Fibroblast of skin of back (primary cell): ENCODE data around the gene ZNF280B.
"Not testable (repeated sequence)": the region's sequence is repeated elsewhere in the genome, so short reads cannot be mapped to it uniquely, and the experiment has no call there.

Source experiments
- DNase-seq: peaks from one replicate; pipeline ENCODE4 v3.0.0-alpha.2; 2013

Gene ZNF280B

GRCh38 chr22:22462813-22463567 lies 45.6 kb downstream of the ZNF280B start:
- DNase-seq: no peak

DNA sequence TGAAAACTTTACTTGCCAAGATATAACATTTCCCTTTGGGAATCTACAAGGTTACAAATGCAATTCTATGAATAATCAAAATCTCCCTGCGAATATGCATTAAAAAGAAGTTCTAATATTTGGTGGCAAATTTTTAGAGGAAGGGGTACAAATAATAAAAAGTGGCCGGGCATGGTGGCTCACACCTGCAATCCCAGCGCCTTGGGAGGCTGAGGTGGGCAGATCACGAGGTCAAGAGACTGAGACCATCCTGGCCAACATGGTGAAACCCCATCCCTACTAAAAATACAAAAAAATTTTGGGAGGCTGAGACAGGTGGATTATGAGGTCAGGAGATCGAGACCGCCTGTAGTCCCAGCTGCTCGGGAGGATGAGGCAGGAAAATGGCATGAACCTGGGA lies 47.0 kb downstream of the ZNF280B start:
- DNase-seq: no peak

- no peak for DNase-seq
Observed at GRCh38 chr22:22461111-22461510, 47.4 kb downstream of the ZNF280B start.

DNA sequence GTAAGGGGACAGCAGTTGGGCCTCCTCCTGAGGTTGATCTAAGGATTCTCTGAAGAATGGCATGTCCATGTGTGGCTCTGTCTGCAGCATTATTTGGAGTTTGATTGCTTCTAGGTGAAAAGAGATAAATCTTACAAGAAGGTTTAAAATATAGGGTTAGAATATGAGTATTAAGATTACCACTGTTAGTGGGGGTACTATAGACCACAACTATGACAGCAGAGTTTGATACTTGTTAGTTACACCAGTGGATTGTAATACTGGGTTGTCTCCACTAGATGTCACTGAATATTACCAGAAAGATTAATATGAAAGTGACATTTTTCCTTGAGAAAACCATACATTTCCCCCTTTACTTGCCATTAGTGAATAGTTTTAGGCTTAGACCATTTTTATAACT lies 47.9 kb downstream of the ZNF280B start:
- DNase-seq: no peak

- DNase-seq: no peak
Observed at GRCh38 chr22:22460060-22460459, 48.5 kb downstream of the ZNF280B start.

DNA sequence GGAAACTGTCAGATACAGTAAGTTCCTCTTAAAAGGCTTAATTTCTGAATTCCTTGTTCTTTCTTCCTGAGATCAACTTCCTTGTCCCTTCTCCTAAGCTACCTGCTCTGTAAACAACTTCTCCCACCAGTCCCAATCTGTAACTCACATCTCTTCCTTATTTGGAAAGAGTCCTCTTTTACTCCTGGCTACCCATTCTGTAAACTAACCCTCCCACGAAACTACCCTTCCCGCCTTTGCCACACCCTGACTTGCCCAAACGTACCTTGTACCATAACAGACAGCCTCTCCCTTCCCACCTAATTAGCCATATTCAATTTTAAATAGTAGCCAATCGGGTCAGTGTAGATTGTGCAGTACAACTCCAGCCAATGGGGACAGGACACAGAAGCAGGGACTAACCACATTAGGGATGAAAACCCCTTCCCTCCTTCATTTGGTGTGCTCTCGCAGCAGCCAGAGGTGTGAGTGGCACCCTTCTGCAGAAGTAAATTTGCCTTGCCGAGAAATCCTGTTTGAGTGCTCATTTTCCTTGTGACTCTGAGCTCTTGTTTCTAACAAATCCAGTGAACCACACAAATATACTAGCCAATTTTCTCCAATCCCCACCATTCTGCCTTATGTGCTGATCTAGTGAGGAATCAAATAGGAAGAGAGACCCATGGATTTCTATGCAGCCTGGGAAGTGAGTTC lies 49.5 kb downstream of the ZNF280B start:
- DNase-seq: no peak

DNA sequence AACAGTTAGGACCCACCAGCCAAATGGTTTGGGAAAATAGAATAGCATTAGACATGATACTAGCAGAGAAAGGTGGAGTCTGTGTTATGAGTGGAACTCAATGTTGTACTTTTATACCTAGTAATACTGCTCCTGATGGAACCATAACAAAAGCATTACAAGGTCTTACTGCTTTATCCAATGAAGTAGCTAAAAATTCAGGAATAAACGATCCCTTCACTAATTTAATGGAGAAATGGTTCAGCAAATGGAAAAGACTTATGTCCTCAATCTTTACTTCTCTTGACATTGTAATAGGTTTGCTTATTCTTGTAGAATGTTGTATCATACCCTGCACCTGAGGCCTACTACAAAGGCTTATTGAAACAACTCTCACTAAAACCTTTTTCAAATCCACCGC lies 50.2 kb downstream of the ZNF280B start:
- no peak for DNase-seq

DNA sequence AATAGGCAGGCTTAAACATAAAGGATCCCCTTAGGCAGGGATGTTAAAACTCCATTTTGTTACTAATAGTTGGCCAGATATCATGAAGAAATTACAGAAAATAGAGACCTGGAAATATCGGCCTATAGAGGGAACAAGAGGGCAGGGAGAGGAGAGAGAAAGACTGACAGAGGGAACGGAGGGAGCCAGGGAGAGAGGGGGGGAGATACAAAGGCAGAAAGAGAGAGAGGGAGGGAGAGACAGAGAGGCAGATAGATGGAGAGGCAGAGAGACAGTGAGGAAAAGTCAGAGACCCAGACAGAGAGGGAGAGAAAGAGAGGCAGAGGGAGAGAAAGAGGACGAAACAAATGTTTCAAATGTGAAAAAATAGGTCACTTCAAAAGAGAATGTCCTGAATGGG lies 53.5 kb downstream of the ZNF280B start:
- DNase-seq: no peak

DNA sequence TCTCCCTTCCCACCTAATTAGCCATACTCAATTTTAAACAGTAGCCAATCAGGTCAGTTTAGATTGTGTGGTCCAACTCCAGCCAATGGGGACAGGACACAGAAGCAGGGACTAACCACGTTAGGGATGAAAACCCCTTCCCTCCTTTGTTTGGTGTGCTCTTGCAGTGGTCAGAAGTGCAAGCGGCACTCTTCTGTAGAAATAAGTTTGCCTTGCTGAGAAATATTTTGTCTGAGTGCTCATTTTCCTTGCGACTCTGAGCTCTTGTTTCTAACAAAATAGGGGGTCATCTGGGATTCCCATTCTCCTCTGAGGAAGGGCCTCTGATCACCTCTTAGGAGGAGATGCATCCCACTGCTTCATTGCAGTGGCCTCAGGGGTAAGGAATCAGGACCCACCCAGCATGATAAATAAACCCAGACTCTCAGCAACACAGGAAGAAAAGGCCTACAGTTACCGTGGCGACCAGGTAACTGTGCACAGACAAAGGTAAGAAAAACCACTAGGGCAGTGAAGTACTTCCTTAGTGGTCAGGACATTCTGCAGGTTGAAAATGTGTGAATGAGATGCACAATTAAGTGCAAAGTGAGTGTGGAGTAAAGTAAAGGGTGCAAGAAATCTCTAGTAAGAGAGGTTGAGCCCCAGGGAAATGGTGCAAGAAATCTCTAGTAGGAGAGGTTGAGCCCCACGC lies 55.4 kb downstream of the ZNF280B start:
- no peak for DNase-seq

- no peak for DNase-seq
Observed at GRCh38 chr22:22452211-22452610, 56.3 kb downstream of the ZNF280B start.

DNA sequence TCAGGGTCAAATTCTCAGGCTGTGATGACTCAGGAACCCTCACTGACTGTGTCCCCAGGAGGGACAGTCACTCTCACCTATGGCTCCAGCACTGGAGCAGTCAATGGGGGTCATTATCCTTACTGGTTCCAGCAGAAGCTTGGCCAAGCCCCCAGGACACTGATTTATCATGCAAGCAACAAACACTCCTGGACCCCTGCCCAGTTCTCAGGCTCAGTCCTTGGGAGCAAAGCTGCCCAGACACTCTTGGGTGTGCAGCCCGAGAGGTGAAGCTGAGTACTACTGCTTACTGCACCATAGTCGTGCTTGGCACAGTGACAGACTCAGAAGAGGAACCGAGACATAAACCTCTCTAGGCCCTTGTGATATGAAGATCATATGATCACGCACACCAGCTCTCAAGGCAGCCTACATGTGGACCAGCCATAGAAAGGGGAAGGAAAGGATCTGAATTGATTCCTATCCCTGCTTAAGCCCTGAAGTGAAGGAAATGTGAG lies 58.2 kb downstream of the ZNF280B start:
- no peak for DNase-seq

DNA sequence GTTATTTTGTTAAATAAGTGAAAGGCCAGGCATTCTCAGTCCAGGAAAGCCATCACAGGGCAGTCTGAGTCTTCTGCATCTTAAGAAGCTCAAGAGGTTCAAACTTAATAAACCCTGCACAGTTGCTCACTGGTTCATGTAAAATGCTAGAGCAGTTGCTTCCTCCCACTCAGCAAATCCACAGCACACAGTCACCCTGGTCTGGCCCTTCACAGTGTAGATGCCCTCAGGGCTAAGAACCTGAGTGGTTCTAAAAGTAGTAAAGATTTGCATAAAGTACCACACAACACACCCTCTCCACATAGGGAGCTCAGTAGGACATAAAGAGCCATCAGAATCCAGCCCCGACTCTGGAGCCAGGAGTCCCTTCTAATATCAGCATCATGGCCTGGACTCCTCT lies 58.7 kb downstream of the ZNF280B start:
- no peak for DNase-seq

- no peak for DNase-seq
Observed at GRCh38 chr22:22446517-22446916, 62.0 kb downstream of the ZNF280B start.

DNA sequence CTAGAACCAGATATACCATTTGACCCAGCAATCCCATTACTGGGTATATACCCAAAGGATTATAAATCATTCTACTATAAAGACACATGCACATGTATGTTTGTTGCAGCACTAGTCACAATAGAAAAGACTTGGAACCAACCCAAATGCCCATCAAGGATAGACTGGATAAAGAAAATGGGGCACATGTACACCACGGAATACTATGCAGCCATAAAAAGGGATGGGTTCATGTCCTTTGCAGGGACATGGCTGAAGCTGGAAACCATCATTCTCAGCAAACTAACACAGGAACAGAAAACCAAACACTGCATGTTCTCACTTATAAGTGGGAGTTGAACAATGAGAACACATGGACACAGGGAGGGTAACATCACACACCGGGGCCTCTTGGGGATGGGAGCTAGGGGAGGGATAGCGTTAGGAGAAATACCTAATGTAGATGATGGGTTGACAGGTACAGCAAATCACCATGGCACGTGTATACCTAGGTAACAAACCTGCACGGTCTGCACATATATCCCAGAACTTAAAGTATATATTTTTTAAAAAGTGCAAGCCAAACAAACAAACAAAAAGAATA lies 64.4 kb downstream of the ZNF280B start:
- DNase-seq: not testable (repeated sequence)

- DNase-seq: no peak
Observed at GRCh38 chr22:22442928-22443709, 65.4 kb downstream of the ZNF280B start.

GRCh38 chr22:22441626-22442025 lies 66.9 kb downstream of the ZNF280B start:
- DNase-seq: not testable (repeated sequence)

GRCh38 chr22:22440188-22440587 lies 68.4 kb downstream of the ZNF280B start:
- DNase-seq: no peak
